ENCODE results near the gene ARL5C.

The ARL5C gene

GRCh38 chr17:39155654-39156053, 10.3 kb downstream of the ARL5C start:
- Histone ChIP-seq H3K9ac (ENCODE audit: low read length in 5 of 5) (no peak overlapping the region), H3K4me3 (ENCODE audit: low read depth in 1 of 5, low read length in 5 of 5) (no peak overlapping the region), H3K9me3 (ENCODE audit: control insufficient read depth in 5 of 5, low read length in 5 of 5) (no peaks in the 10 kb centered on the region)

GRCh38 chr17:39153599-39154051, 12.3 kb downstream of the ARL5C start:
- no peaks in the 10 kb centered on the region for H3K9me3 ChIP-seq (ENCODE audit: control insufficient read depth in 5 of 5, low read length in 5 of 5)
- H3K4me1 ChIP-seq (ENCODE audit: control insufficient read depth in 5 of 5, insufficient read depth in 5 of 5, low read length in 5 of 5): peaks cover 2 to 48% (median 26%) of the 10 kb centered on the region in 5 donors
- peaks cover 6 to 15% (median 9%) of the 10 kb centered on the region in 5 donors for H3K27me3 ChIP-seq (ENCODE audit: control insufficient read depth in 5 of 5, insufficient read depth in 4 of 5, low read length in 5 of 5)
- peak overlapping the region; percentile 96 to 99 (median 99) for H3K4me3 ChIP-seq (ENCODE audit: low read depth in 1 of 5, low read length in 5 of 5)
- H3K27ac ChIP-seq (ENCODE audit: low read depth, low read length): peak overlapping the region; percentile 93
- no peaks in the 10 kb centered on the region for H3K36me3 ChIP-seq (ENCODE audit: control insufficient read depth in 5 of 5, insufficient read depth in 5 of 5, low read length in 5 of 5)
- H3K9ac ChIP-seq (ENCODE audit: low read length in 5 of 5): peak overlapping the region; percentile 12 to 96 (median 86)

More at GRCh38 chr17:39155654-39156053, 10.3 kb downstream of the ARL5C start:
- H3K27me3 ChIP-seq (ENCODE audit: control insufficient read depth in 5 of 5, insufficient read depth in 4 of 5, low read length in 5 of 5): peaks cover 3 to 15% (median 4%) of the 10 kb centered on the region in 5 donors
- no peak overlapping the region for H3K27ac ChIP-seq (ENCODE audit: low read depth, low read length)
- H3K36me3 ChIP-seq (ENCODE audit: control insufficient read depth in 5 of 5, insufficient read depth in 5 of 5, low read length in 5 of 5): no peaks in the 10 kb centered on the region
- peaks cover 2 to 35% (median 26%) of the 10 kb centered on the region in 5 donors for H3K4me1 ChIP-seq (ENCODE audit: control insufficient read depth in 5 of 5, insufficient read depth in 5 of 5, low read length in 5 of 5)

GRCh38 chr17:39151943-39152818, 13.8 kb downstream of the ARL5C start:
- peak overlapping the region; percentile 62 to 99 (median 98) for H3K4me3 ChIP-seq (ENCODE audit: low read depth in 1 of 5, low read length in 5 of 5)
- H3K9me3 ChIP-seq (ENCODE audit: control insufficient read depth in 5 of 5, low read length in 5 of 5): no peaks in the 10 kb centered on the region
- peaks cover 3 to 48% (median 26%) of the 10 kb centered on the region in 5 donors for H3K4me1 ChIP-seq (ENCODE audit: control insufficient read depth in 5 of 5, insufficient read depth in 5 of 5, low read length in 5 of 5)
- peaks cover 6 to 15% (median 9%) of the 10 kb centered on the region in 5 donors for H3K27me3 ChIP-seq (ENCODE audit: control insufficient read depth in 5 of 5, insufficient read depth in 4 of 5, low read length in 5 of 5)
- peak overlapping the region in 3 of 5 donors; percentile 7 to 49 (median 26) for H3K9ac ChIP-seq (ENCODE audit: low read length in 5 of 5)
- no peaks in the 10 kb centered on the region for H3K36me3 ChIP-seq (ENCODE audit: control insufficient read depth in 5 of 5, insufficient read depth in 5 of 5, low read length in 5 of 5)
- peak overlapping the region; percentile 93 for H3K27ac ChIP-seq (ENCODE audit: low read depth, low read length)

GRCh38 chr17:39151150-39151942, 14.6 kb downstream of the ARL5C start, which contains the start of gene PLXDC1:
Gene PLXDC1, minus strand, starts transcription at chr17:39151637. Its CDS starts 200 bp downstream, at chr17:39151437.
- Histone ChIP-seq H3K36me3 (ENCODE audit: control insufficient read depth in 5 of 5, insufficient read depth in 5 of 5, low read length in 5 of 5) (no peaks in the 10 kb centered on the region), H3K27me3 (ENCODE audit: control insufficient read depth in 5 of 5, insufficient read depth in 4 of 5, low read length in 5 of 5) (peaks cover 6 to 15% (median 9%) of the 10 kb centered on the region in 5 donors), H3K4me1 (ENCODE audit: control insufficient read depth in 5 of 5, insufficient read depth in 5 of 5, low read length in 5 of 5) (peaks cover 3 to 43% (median 26%) of the 10 kb centered on the region in 5 donors), H3K4me3 (ENCODE audit: low read depth in 1 of 5, low read length in 5 of 5) (peak within 1 kb of the TSS; percentile 62 to 99 (median 98)), H3K9ac (ENCODE audit: low read length in 5 of 5) (peak within 1 kb of the TSS in 4 of 5 donors; percentile 26 to 59 (median 50)), H3K27ac (ENCODE audit: low read depth, low read length) (peak within 1 kb of the TSS; percentile 93), H3K9me3 (ENCODE audit: control insufficient read depth in 5 of 5, low read length in 5 of 5) (no peaks in the 10 kb centered on the region)

- Histone ChIP-seq H3K36me3 (ENCODE audit: control insufficient read depth in 5 of 5, insufficient read depth in 5 of 5, low read length in 5 of 5) (no peaks in the 10 kb centered on the region), H3K27me3 (ENCODE audit: control insufficient read depth in 5 of 5, insufficient read depth in 4 of 5, low read length in 5 of 5) (peaks cover 6 to 15% (median 9%) of the 10 kb centered on the region in 5 donors), H3K9me3 (ENCODE audit: control insufficient read depth in 5 of 5, low read length in 5 of 5) (no peaks in the 10 kb centered on the region), H3K9ac (ENCODE audit: low read length in 5 of 5) (peak overlapping the region in 3 of 5 donors; percentile 47 to 59 (median 52)), H3K4me3 (ENCODE audit: low read depth in 1 of 5, low read length in 5 of 5) (peak overlapping the region; percentile 36 to 63 (median 50)), H3K27ac (ENCODE audit: low read depth, low read length) (no peak overlapping the region), H3K4me1 (ENCODE audit: control insufficient read depth in 5 of 5, insufficient read depth in 5 of 5, low read length in 5 of 5) (peaks cover 3 to 43% (median 26%) of the 10 kb centered on the region in 5 donors)
These were observed 15.2 kb downstream of the ARL5C start for GRCh38 chr17:39150795-39151149.

GRCh38 chr17:39150104-39150634, 15.8 kb downstream of the ARL5C start:
- Histone ChIP-seq H3K27ac (ENCODE audit: low read depth, low read length) (no peak overlapping the region), H3K9me3 (ENCODE audit: control insufficient read depth in 5 of 5, low read length in 5 of 5) (no peaks in the 10 kb centered on the region), H3K9ac (ENCODE audit: low read length in 5 of 5) (peak overlapping the region in 2 of 5 donors; percentile 52 to 59), H3K36me3 (ENCODE audit: control insufficient read depth in 5 of 5, insufficient read depth in 5 of 5, low read length in 5 of 5) (no peaks in the 10 kb centered on the region), H3K27me3 (ENCODE audit: control insufficient read depth in 5 of 5, insufficient read depth in 4 of 5, low read length in 5 of 5) (peaks cover 6 to 15% (median 9%) of the 10 kb centered on the region in 5 donors), H3K4me3 (ENCODE audit: low read depth in 1 of 5, low read length in 5 of 5) (peak overlapping the region in 2 of 5 donors; percentile 62 to 63), H3K4me1 (ENCODE audit: control insufficient read depth in 5 of 5, insufficient read depth in 5 of 5, low read length in 5 of 5) (peaks cover 3 to 43% (median 26%) of the 10 kb centered on the region in 5 donors)

- no peak overlapping the region for H3K27ac ChIP-seq (ENCODE audit: low read depth, low read length)
- no peak overlapping the region for H3K9ac ChIP-seq (ENCODE audit: low read length in 5 of 5)
- peaks cover 11 to 50% (median 34%) of the 10 kb centered on the region in 5 donors for H3K4me1 ChIP-seq (ENCODE audit: control insufficient read depth in 5 of 5, insufficient read depth in 5 of 5, low read length in 5 of 5)
- H3K9me3 ChIP-seq (ENCODE audit: control insufficient read depth in 5 of 5, low read length in 5 of 5): no peaks in the 10 kb centered on the region
- H3K36me3 ChIP-seq (ENCODE audit: control insufficient read depth in 5 of 5, insufficient read depth in 5 of 5, low read length in 5 of 5): no peaks in the 10 kb centered on the region
- peaks cover 6 to 15% (median 9%) of the 10 kb centered on the region in 5 donors for H3K27me3 ChIP-seq (ENCODE audit: control insufficient read depth in 5 of 5, insufficient read depth in 4 of 5, low read length in 5 of 5)
- no peak overlapping the region for H3K4me3 ChIP-seq (ENCODE audit: low read depth in 1 of 5, low read length in 5 of 5)
These were observed 18.5 kb downstream of the ARL5C start for GRCh38 chr17:39147221-39148185.

- Histone ChIP-seq H3K4me3 (ENCODE audit: low read depth in 1 of 5, low read length in 5 of 5) (no peak overlapping the region), H3K36me3 (ENCODE audit: control insufficient read depth in 5 of 5, insufficient read depth in 5 of 5, low read length in 5 of 5) (no peaks in the 10 kb centered on the region), H3K4me1 (ENCODE audit: control insufficient read depth in 5 of 5, insufficient read depth in 5 of 5, low read length in 5 of 5) (peaks cover 11 to 40% (median 26%) of the 10 kb centered on the region in 5 donors), H3K9ac (ENCODE audit: low read length in 5 of 5) (no peak overlapping the region), H3K27ac (ENCODE audit: low read depth, low read length) (no peak overlapping the region), H3K9me3 (ENCODE audit: control insufficient read depth in 5 of 5, low read length in 5 of 5) (no peaks in the 10 kb centered on the region), H3K27me3 (ENCODE audit: control insufficient read depth in 5 of 5, insufficient read depth in 4 of 5, low read length in 5 of 5) (peaks cover 6 to 10% (median 7%) of the 10 kb centered on the region in 5 donors)
These were observed 19.7 kb downstream of the ARL5C start for GRCh38 chr17:39146273-39146672.

- Histone ChIP-seq H3K27me3 (ENCODE audit: control insufficient read depth in 5 of 5, insufficient read depth in 4 of 5, low read length in 5 of 5) (peaks cover 0 to under 1% (median 0%) of the 10 kb centered on the region in 5 donors), H3K9me3 (ENCODE audit: control insufficient read depth in 5 of 5, low read length in 5 of 5) (no peaks in the 10 kb centered on the region), H3K36me3 (ENCODE audit: control insufficient read depth in 5 of 5, insufficient read depth in 5 of 5, low read length in 5 of 5) (no peaks in the 10 kb centered on the region), H3K9ac (ENCODE audit: low read length in 5 of 5) (no peak overlapping the region), H3K4me1 (ENCODE audit: control insufficient read depth in 5 of 5, insufficient read depth in 5 of 5, low read length in 5 of 5) (peaks cover 11 to 29% (median 23%) of the 10 kb centered on the region in 5 donors), H3K27ac (ENCODE audit: low read depth, low read length) (peak overlapping the region; percentile 10), H3K4me3 (ENCODE audit: low read depth in 1 of 5, low read length in 5 of 5) (no peak overlapping the region)
These were observed 20.8 kb downstream of the ARL5C start for GRCh38 chr17:39145143-39145542.

All from subcutaneous abdominal adipose tissue (tissue), 5 donors.